Measurements from ENCODE around the gene PDXDC1.
A peak's percentile ranks its signal among the peaks of the same experiment; 100 is the strongest.
"Not testable (repeated sequence)": the region's sequence is repeated elsewhere in the genome, so short reads cannot be mapped to it uniquely, and the experiment has no call there.

Gene PDXDC1

GRCh38 chr16:14975418-14976194 lies 780 bp downstream of the PDXDC1 start:
- DNase-seq: peak; percentile 19

GRCh38 chr16:14976971-14977736 lies 2.3 kb downstream of the PDXDC1 start:
- not testable (repeated sequence) for DNase-seq

- not testable (repeated sequence) for DNase-seq
Measured at GRCh38 chr16:14978281-14978680, 3.5 kb downstream of the PDXDC1 start.

GRCh38 chr16:14978908-14979307 lies 4.1 kb downstream of the PDXDC1 start:
- DNase-seq: not testable (repeated sequence)

GRCh38 chr16:14981234-14981633 lies 6.4 kb downstream of the PDXDC1 start:
- not testable (repeated sequence) for DNase-seq

- not testable (repeated sequence) for DNase-seq
Measured at GRCh38 chr16:14982521-14982920, 7.7 kb downstream of the PDXDC1 start.

GRCh38 chr16:14988092-14988491 lies 13.3 kb downstream of the PDXDC1 start:
- DNase-seq: not testable (repeated sequence)

GRCh38 chr16:14988661-14989191 lies 13.9 kb downstream of the PDXDC1 start:
- DNase-seq: not testable (repeated sequence)

GRCh38 chr16:14989291-14990281 lies 14.8 kb downstream of the PDXDC1 start:
- DNase-seq: not testable (repeated sequence)

- DNase-seq: not testable (repeated sequence)
Measured at GRCh38 chr16:14993277-14994151, 18.7 kb downstream of the PDXDC1 start.

- DNase-seq: not testable (repeated sequence)
Measured at GRCh38 chr16:14996702-14997101, 21.9 kb downstream of the PDXDC1 start.

GRCh38 chr16:14998300-14998699 lies 23.5 kb downstream of the PDXDC1 start:
- not testable (repeated sequence) for DNase-seq

GRCh38 chr16:14999845-15000244 lies 25.0 kb downstream of the PDXDC1 start:
- DNase-seq: not testable (repeated sequence)

- not testable (repeated sequence) for DNase-seq
Measured at GRCh38 chr16:15002448-15002847, 27.6 kb downstream of the PDXDC1 start.

- DNase-seq: not testable (repeated sequence)
Measured at GRCh38 chr16:15005357-15006132, 30.7 kb downstream of the PDXDC1 start.

GRCh38 chr16:15008647-15009046 lies 33.8 kb downstream of the PDXDC1 start:
- DNase-seq: peak; percentile 40

- DNase-seq: not testable (repeated sequence)
Measured at GRCh38 chr16:15012941-15013340, 38.1 kb downstream of the PDXDC1 start.

GRCh38 chr16:15015671-15016070 lies 40.8 kb downstream of the PDXDC1 start:
- not testable (repeated sequence) for DNase-seq

GRCh38 chr16:15016354-15016753 lies 41.5 kb downstream of the PDXDC1 start:
- DNase-seq: peak; percentile 33

GRCh38 chr16:15016951-15017580 lies 42.2 kb downstream of the PDXDC1 start:
- peak; percentile 40 for DNase-seq

All from suppressor macrophage treated with lipopolysaccharide for 4 hours (primary cell).